HCT116 (cell line): ENCODE data around the gene FANCD2.

Experiments used
- EZH2 ChIP-seq: fragments of 200-600 bp; sonication (generic); IDR thresholded peaks from 2 replicates; pipeline ENCODE4 v1.6.1; 2017; ENCODE audit warnings: antibody characterized with exemption, mixed run types
- MAX ChIP-seq: IDR thresholded peaks from 2 replicates; pipeline ENCODE4 v1.6.1; 2012
- POLR2A ChIP-seq: IDR thresholded peaks from 2 replicates; pipeline ENCODE4 v1.7.0; 2011; ENCODE audit warnings: borderline replicate concordance; ENCODE audit not compliant: insufficient read depth, insufficient read length; ENCODE audit errors: extremely low read depth
- POLR2AphosphoS5 ChIP-seq: IDR thresholded peaks from 2 replicates; pipeline ENCODE4 v1.6.1; 2011; ENCODE audit warnings: mild to moderate bottlenecking, low read depth, low read length, moderate library complexity
- TF ChIP-seq, protein P1 (sequence below), 3 experiments: fragments of 200-600 bp in 1 of 3; sonication (generic) in 1 of 3; IDR thresholded peaks in 2 of 3; conservative IDR thresholded peaks in 1 of 3; 2 replicates each; pipeline ENCODE4 v1.5.1; 2012 to 2017; ENCODE audit warnings: low read depth in 2 of 3, low read length in 2 of 3, antibody characterized with exemption in 1 of 3, borderline replicate concordance in 1 of 3, control low read depth in 1 of 3, mild to moderate bottlenecking in 1 of 3, mixed read lengths in 1 of 3, mixed run types in 1 of 3, moderate library complexity in 1 of 3; ENCODE audit not compliant: insufficient read depth in 1 of 3

DNA sequence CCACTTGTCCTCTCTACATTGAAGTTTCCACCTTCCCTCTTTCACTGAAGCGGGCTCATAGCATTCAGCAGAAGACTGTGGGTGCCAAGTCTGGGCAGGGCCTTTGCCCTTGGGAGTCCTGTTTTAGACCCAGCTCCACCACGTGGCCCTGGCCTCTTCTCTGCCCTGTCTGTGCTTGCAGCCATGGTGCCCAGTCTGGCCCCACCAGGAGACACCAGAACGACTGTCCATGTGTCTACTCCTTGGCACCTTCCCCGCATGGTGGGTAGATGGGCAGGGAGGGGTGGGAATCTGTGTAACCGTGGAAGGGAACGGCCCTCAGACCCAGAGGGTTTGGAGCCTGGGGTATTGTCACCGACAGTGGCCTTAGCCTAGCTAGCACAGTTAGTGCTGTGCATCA, 21.7 kb upstream of the FANCD2 start:
- TF ChIP-seq POLR2A (no peak), POLR2AphosphoS5 (no peak), MAX (no peak), EZH2 (no peak)
- TF ChIP-seq, protein P1, sequence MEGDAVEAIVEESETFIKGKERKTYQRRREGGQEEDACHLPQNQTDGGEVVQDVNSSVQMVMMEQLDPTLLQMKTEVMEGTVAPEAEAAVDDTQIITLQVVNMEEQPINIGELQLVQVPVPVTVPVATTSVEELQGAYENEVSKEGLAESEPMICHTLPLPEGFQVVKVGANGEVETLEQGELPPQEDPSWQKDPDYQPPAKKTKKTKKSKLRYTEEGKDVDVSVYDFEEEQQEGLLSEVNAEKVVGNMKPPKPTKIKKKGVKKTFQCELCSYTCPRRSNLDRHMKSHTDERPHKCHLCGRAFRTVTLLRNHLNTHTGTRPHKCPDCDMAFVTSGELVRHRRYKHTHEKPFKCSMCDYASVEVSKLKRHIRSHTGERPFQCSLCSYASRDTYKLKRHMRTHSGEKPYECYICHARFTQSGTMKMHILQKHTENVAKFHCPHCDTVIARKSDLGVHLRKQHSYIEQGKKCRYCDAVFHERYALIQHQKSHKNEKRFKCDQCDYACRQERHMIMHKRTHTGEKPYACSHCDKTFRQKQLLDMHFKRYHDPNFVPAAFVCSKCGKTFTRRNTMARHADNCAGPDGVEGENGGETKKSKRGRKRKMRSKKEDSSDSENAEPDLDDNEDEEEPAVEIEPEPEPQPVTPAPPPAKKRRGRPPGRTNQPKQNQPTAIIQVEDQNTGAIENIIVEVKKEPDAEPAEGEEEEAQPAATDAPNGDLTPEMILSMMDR (IDR thresholded peaks at IDR 0.05 in 2 of 3, conservative IDR thresholded peaks at IDR 0.05 in 1 of 3; ENCODE audit: borderline replicate concordance in 1 of 3, insufficient read depth in 1 of 3, low read depth in 2 of 3, low read length in 2 of 3) = no peak
